WI38 (cell line): ENCODE data around the gene STK39.
"Not testable (repeated sequence)": the region's sequence is repeated elsewhere in the genome, so short reads cannot be mapped to it uniquely, and the experiment has no call there.

Source experiments
- H3K4me3 ChIP-seq: 2 replicates; pipeline ENCODE4 v1.5.1; 2011; ENCODE audit warnings: low read depth, mild to moderate bottlenecking, control low read depth, low read length
- TF ChIP-seq, protein P1 (sequence below): IDR thresholded peaks from 2 replicates; pipeline ENCODE4 v1.5.1; 2012; ENCODE audit warnings: low read depth, mild to moderate bottlenecking, control low read depth, low read length

Gene STK39

DNA sequence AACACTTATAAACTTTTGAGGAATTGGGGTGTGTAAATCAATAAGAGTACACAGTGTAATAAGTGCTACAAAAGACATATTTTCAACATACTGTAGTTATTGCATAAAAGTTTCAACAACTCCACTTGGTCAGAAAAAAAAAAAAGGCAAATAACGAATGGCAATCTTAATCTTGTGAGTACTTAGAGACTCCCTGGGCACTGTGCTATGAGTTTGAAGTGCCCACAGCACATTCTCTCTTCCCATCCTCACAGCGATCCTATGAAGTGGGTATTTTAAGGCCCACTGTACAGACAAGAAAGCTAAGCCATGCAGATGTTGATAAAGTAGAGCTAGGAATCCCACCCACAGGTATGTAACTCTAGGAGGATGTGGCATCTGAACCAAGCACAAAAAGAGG lies 112.3 kb downstream of the STK39 start:
- TF ChIP-seq, protein P1, sequence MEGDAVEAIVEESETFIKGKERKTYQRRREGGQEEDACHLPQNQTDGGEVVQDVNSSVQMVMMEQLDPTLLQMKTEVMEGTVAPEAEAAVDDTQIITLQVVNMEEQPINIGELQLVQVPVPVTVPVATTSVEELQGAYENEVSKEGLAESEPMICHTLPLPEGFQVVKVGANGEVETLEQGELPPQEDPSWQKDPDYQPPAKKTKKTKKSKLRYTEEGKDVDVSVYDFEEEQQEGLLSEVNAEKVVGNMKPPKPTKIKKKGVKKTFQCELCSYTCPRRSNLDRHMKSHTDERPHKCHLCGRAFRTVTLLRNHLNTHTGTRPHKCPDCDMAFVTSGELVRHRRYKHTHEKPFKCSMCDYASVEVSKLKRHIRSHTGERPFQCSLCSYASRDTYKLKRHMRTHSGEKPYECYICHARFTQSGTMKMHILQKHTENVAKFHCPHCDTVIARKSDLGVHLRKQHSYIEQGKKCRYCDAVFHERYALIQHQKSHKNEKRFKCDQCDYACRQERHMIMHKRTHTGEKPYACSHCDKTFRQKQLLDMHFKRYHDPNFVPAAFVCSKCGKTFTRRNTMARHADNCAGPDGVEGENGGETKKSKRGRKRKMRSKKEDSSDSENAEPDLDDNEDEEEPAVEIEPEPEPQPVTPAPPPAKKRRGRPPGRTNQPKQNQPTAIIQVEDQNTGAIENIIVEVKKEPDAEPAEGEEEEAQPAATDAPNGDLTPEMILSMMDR: no peak
- H3K4me3 ChIP-seq: no peak overlapping the region

- H3K4me3 ChIP-seq: no peak overlapping the region
- TF ChIP-seq, protein P1: no peak
Observed at GRCh38 chr2:168134485-168134884, 112.9 kb downstream of the STK39 start.

DNA sequence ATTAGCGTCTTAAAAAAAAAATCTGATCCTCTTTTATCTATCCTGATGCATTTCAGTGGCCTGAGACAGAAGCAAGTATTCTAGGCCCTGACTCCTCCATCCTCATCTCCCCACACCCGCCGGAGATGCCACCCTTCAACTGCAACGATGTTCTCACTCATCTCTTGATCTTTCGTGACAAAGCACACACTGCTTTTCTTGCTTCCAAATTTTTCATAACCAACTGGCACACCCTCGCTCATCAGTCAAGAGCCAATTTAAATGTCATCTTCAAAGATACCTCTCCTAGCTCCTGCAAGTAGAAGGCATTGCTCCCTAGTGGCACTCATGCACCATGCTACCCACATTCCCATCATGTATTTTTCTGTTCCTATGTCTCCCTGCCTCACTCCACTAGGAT lies 115.0 kb downstream of the STK39 start:
- H3K4me3 ChIP-seq: no peak overlapping the region
- TF ChIP-seq, protein P1: no peak

DNA sequence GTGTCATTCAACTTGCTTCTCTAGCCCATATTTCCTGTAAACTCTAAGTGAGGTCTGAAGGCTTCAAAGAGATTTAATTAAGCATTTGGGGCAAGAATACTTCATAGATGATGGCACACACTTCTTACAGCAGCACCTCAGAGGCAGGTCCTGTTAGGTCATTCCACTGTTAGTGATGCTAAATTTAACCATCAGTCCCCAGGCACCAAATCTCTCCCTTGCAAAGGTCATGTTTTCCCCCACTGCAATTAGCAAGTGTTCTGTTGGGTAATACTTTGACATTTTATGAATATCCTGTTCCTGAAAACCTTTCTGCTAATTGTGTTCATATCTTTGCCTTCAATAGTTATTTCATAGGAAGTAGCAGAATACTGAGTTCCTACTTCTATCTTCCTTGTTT lies 117.0 kb downstream of the STK39 start:
- TF ChIP-seq, protein P1: no peak
- H3K4me3 ChIP-seq: no peak overlapping the region

DNA sequence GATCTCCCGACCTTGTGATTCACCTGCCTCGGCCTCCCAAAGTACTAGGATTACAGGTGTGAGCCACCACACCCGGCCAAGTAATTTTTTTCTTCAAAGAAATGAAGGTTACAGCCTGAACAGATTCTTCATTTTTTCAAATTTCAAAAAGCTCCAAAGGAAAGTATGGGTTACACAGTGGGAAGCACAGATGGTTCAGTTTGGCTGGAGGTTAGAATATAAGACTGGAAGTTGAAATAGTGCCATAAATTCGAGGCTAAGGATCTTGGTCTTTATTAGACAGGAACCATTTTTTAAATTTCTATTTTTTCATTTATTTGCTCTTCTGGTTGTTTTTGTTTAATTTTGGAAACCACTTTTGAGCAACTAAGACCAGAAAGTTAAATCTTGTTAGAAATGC lies 120.0 kb downstream of the STK39 start:
- TF ChIP-seq, protein P1: no peak
- no peak overlapping the region for H3K4me3 ChIP-seq

DNA sequence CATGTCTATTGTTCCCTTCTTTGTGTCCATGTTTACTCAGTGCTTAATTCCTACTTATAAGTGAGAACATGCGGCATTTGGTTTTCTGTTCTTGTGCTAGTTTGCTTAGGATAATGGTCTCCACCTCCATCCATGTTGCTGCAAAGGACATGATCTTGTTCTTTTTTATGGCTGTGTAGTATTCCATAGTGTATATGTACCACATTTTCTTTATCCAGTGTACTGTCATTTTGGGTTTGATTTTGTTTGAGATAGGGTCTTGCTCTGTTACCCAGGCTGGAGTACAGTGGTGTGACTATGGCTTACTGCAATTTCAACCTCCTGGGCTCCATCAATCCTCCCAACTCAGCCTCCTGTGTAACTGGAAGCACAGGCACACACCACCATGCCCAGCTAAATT lies 125.2 kb downstream of the STK39 start:
- not testable (repeated sequence) for H3K4me3 ChIP-seq

GRCh38 chr2:168120730-168121129 lies 126.7 kb downstream of the STK39 start:
- TF ChIP-seq, protein P1: no peak

GRCh38 chr2:168120310-168120709 lies 127.1 kb downstream of the STK39 start:
- TF ChIP-seq, protein P1: no peak

More at GRCh38 chr2:168120730-168121129, 126.7 kb downstream of the STK39 start:
- no peak overlapping the region for H3K4me3 ChIP-seq

More at GRCh38 chr2:168120310-168120709, 127.1 kb downstream of the STK39 start:
- no peak overlapping the region for H3K4me3 ChIP-seq
